ENCODE measurements around the gene PSMC2.
A peak's percentile ranks its signal among the peaks of the same experiment; 100 is the strongest.

PSMC2 gene

GRCh38 chr7:103347507-103348267 is at the start of gene PSMC2:
Gene PSMC2, plus strand, starts transcription at chr7:103347643. Its CDS starts 69 bp downstream, at chr7:103347712.
- TF ChIP-seq CTCF (IDR thresholded peaks at IDR 0.05; ENCODE audit: insufficient read depth, low read length, missing control alignments) = no peak
- ChIA-PET CTCF (interaction anchor here (1.2 kb wide), 1 partner anchor 50 kb away, joined by 4 read pairs; the partner anchor contains the start of gene PMPCB), POLR2A (no interaction called here)
- DNase-seq (ENCODE audit: low read depth, low spot score) = peak; percentile 72
- peak within 1 kb of the TSS; percentile 96 for H3K4me3 ChIP-seq (ENCODE audit: low read depth, low read length)

GRCh38 chr7:103297837-103298179 is 49.6 kb upstream of the PSMC2 start:
- CTCF ChIA-PET = interaction anchor here (0.9 to 1.5 kb wide), 7 partner anchors 9 to 111 kb away, joined by 3 to 8 read pairs (median 4); partner anchors contain the start of gene PSMC2

GRCh38 chr7:103299660-103300059 is 47.8 kb upstream of the PSMC2 start:
- no peak for DNase-seq (ENCODE audit: low read depth, low spot score)
- H3K4me3 ChIP-seq (ENCODE audit: low read depth, low read length) = no peak overlapping the region
- no peak for TF ChIP-seq CTCF (IDR thresholded peaks at IDR 0.05; ENCODE audit: insufficient read depth, low read length, missing control alignments)
- POLR2A ChIA-PET = no interaction called here
- CTCF ChIA-PET = interaction anchor here (1.0 to 1.7 kb wide), 2 partner anchors 9 to 13 kb away, joined by 3 to 9 read pairs; no protein-coding TSS in a partner anchor

More at GRCh38 chr7:103297837-103298179, 49.6 kb upstream of the PSMC2 start:
- no peak for DNase-seq (ENCODE audit: low read depth, low spot score)
- TF ChIP-seq CTCF (IDR thresholded peaks at IDR 0.05; ENCODE audit: insufficient read depth, low read length, missing control alignments) = no peak
- peak overlapping the region; percentile 79 for H3K4me3 ChIP-seq (ENCODE audit: low read depth, low read length)
- POLR2A ChIA-PET = interaction anchor here (0.7 kb wide), 1 partner anchor 53 kb away, joined by 3 read pairs; no protein-coding TSS in a partner anchor

GRCh38 chr7:103301441-103301840 is 46.0 kb upstream of the PSMC2 start:
- TF ChIP-seq CTCF (IDR thresholded peaks at IDR 0.05; ENCODE audit: insufficient read depth, low read length, missing control alignments) = no peak
- ChIA-PET CTCF (interaction anchor here (0.9 kb wide), 1 partner anchor 10 kb away, joined by 4 read pairs; no protein-coding TSS in a partner anchor), POLR2A (no interaction called here)
- DNase-seq (ENCODE audit: low read depth, low spot score) = no peak
- no peak overlapping the region for H3K4me3 ChIP-seq (ENCODE audit: low read depth, low read length)

- no peak overlapping the region for H3K4me3 ChIP-seq (ENCODE audit: low read depth, low read length)
- no peak for DNase-seq (ENCODE audit: low read depth, low spot score)
- POLR2A ChIA-PET = no interaction called here
- TF ChIP-seq CTCF (IDR thresholded peaks at IDR 0.05; ENCODE audit: insufficient read depth, low read length, missing control alignments) = no peak
- CTCF ChIA-PET = interaction anchor here (1.0 to 1.2 kb wide), 3 partner anchors 8 to 51 kb away, joined by 3 to 7 read pairs (median 3); partner anchors contain the start of gene PMPCB
Observed at GRCh38 chr7:103307503-103308231, 39.8 kb upstream of the PSMC2 start.

GRCh38 chr7:103314852-103315251 is 32.6 kb upstream of the PSMC2 start:
- DNase-seq (ENCODE audit: low read depth, low spot score) = no peak
- H3K4me3 ChIP-seq (ENCODE audit: low read depth, low read length) = no peak overlapping the region
- TF ChIP-seq CTCF (IDR thresholded peaks at IDR 0.05; ENCODE audit: insufficient read depth, low read length, missing control alignments) = no peak
- ChIA-PET POLR2A (no interaction called here), CTCF (no interaction called here)
